Measurements from ENCODE around the gene CERCAM. TPM values are rescaled to one million over a fixed set of nuclear protein-coding genes. Genes with fewer than 3 reads are reported as not detected.

Gene CERCAM
- total and polyA plus RNA-seq, 2 donors from 2014 or later, result 19.7 to 25.5 TPM

DNA sequence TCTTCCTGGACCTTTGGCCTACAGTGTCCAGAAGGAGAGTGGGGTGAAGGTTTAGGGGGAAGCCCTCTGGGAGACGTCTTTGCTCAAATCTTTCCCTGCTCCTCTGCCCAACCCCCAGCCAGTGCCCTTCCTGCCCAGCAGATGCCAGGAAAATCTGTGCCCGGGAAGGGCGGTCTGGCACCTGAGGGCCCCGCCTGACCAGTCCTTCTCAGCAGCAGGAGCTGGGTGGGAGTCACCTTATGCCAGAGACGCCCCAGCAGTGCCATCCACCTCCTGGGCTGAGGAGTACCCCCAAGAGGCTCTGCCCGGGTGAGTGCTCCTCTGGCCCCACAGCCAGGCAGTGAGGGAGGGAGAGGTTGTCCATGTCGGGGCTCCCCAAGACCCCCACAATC, 14.9 kb upstream of the CERCAM start:
- no peaks in the 10 kb centered on the region for H3K4me1 ChIP-seq (ENCODE audit: control insufficient read depth in 2 of 3, insufficient read depth in 2 of 3, low read depth in 1 of 3, low read length in 3 of 3)

DNA sequence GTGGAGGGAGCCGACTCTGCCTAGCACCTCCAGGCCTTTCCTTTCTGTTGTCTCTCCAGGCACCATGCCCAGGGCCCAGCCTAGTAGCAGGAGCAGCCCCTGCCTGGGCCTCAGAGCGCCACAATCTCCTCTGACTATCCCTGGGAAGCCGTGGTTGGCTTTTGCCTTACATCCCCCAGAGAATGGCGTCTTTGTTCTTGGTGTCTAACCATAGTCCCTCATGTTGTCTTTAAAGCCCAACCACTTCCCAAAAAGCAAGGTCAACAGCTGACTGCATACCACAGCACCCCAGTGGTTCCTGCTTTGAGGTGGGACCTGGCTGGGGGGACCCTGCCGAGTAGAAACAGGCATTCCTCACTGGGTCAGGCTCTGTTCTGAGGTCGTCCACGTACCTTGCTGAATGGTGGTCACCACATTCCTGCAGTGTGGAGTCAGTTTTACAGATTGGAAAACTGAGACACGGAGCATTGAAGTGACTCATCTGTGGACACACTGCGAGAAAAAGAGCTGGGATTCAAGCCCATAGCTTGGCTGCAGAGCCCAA, 13.7 kb upstream of the CERCAM start:
- Histone ChIP-seq H3K27me3 (ENCODE audit: control insufficient read depth, insufficient read depth, low read length) (no peaks in the 10 kb centered on the region), H3K4me1 (ENCODE audit: control insufficient read depth in 2 of 3, insufficient read depth in 2 of 3, low read depth in 1 of 3, low read length in 3 of 3) (no peaks in the 10 kb centered on the region), H3K9me3 (ENCODE audit: control insufficient read depth in 2 of 3, insufficient read depth in 1 of 3, low read length in 3 of 3) (no peaks in the 10 kb centered on the region), H3K4me3 (ENCODE audit: low read length in 3 of 3) (no peak overlapping the region), H3K9ac (ENCODE audit: low read length in 3 of 3) (no peak overlapping the region), H3K27ac (ENCODE audit: low read depth in 2 of 2, low read length in 2 of 2) (no peak overlapping the region), H3K36me3 (ENCODE audit: control insufficient read depth in 2 of 3, insufficient read depth in 3 of 3, low read length in 3 of 3) (no peaks in the 10 kb centered on the region)
- intact Hi-C loops (cut with DNase I), result no loop called here
- TF ChIP-seq, protein P1, sequence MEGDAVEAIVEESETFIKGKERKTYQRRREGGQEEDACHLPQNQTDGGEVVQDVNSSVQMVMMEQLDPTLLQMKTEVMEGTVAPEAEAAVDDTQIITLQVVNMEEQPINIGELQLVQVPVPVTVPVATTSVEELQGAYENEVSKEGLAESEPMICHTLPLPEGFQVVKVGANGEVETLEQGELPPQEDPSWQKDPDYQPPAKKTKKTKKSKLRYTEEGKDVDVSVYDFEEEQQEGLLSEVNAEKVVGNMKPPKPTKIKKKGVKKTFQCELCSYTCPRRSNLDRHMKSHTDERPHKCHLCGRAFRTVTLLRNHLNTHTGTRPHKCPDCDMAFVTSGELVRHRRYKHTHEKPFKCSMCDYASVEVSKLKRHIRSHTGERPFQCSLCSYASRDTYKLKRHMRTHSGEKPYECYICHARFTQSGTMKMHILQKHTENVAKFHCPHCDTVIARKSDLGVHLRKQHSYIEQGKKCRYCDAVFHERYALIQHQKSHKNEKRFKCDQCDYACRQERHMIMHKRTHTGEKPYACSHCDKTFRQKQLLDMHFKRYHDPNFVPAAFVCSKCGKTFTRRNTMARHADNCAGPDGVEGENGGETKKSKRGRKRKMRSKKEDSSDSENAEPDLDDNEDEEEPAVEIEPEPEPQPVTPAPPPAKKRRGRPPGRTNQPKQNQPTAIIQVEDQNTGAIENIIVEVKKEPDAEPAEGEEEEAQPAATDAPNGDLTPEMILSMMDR (IDR thresholded peaks at IDR 0.05; ENCODE audit: borderline replicate concordance, extremely low read depth, insufficient read depth), result no peak
- no peak for DNase-seq
- FAIRE-seq, result no peak

More for the DNA sequence above, 14.9 kb upstream of the CERCAM start:
- TF ChIP-seq, protein P1 (IDR thresholded peaks at IDR 0.05; ENCODE audit: borderline replicate concordance, extremely low read depth, insufficient read depth), result no peak
- Histone ChIP-seq H3K27me3 (ENCODE audit: control insufficient read depth, insufficient read depth, low read length) (no peaks in the 10 kb centered on the region), H3K4me3 (ENCODE audit: low read length in 3 of 3) (no peak overlapping the region), H3K9me3 (ENCODE audit: control insufficient read depth in 2 of 3, insufficient read depth in 1 of 3, low read length in 3 of 3) (no peaks in the 10 kb centered on the region), H3K9ac (ENCODE audit: low read length in 3 of 3) (no peak overlapping the region), H3K27ac (ENCODE audit: low read depth in 2 of 2, low read length in 2 of 2) (no peak overlapping the region), H3K36me3 (ENCODE audit: control insufficient read depth in 2 of 3, insufficient read depth in 3 of 3, low read length in 3 of 3) (no peaks in the 10 kb centered on the region)
- DNase-seq, result no peak
- no peak for FAIRE-seq
- intact Hi-C loops (cut with DNase I), result no loop called here

DNA sequence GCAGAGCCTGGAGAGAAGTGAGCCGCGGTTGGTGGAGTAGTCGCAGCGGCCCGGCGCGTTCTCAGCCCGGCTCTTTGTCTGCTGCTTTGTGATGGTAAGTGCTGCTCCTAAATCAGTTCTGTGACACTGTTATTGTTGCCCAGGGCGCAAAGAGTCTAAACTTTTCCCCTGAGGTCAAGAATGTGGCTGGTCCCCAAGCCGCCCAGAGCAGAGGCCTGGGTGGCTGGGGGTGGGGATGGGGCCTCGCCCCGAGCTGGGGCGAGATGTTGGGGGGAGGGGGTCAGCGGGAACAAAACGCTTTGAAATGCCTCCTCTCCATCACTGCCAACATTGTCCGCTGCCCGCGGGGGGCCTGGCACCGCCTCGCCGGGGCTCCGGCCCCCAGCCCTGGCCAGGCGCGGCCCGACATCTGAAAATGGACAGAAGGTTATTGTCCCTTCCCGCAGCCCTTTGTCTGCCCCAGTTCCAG, 11.7 kb upstream of the CERCAM start:
- DNase-seq (peak in 3 of 5 donors; percentile 33 to 51 (median 49)), FAIRE-seq (no peak)
- no peaks in the 10 kb centered on the region for H3K4me1 ChIP-seq (ENCODE audit: control insufficient read depth in 2 of 3, insufficient read depth in 2 of 3, low read depth in 1 of 3, low read length in 3 of 3)
- intact Hi-C loops (cut with DNase I), result no loop called here
- H3K9ac ChIP-seq (ENCODE audit: low read length in 3 of 3), result no peak overlapping the region
- H3K4me3 ChIP-seq (ENCODE audit: low read length in 3 of 3), result no peak overlapping the region
- TF ChIP-seq, protein P1 (IDR thresholded peaks at IDR 0.05; ENCODE audit: borderline replicate concordance, extremely low read depth, insufficient read depth), result no peak
- H3K36me3 ChIP-seq (ENCODE audit: control insufficient read depth in 2 of 3, insufficient read depth in 3 of 3, low read length in 3 of 3), result no peaks in the 10 kb centered on the region
- H3K9me3 ChIP-seq (ENCODE audit: control insufficient read depth in 2 of 3, insufficient read depth in 1 of 3, low read length in 3 of 3), result no peaks in the 10 kb centered on the region
- no peaks in the 10 kb centered on the region for H3K27me3 ChIP-seq (ENCODE audit: control insufficient read depth, insufficient read depth, low read length)
- H3K27ac ChIP-seq (ENCODE audit: low read depth in 2 of 2, low read length in 2 of 2), result no peak overlapping the region

DNA sequence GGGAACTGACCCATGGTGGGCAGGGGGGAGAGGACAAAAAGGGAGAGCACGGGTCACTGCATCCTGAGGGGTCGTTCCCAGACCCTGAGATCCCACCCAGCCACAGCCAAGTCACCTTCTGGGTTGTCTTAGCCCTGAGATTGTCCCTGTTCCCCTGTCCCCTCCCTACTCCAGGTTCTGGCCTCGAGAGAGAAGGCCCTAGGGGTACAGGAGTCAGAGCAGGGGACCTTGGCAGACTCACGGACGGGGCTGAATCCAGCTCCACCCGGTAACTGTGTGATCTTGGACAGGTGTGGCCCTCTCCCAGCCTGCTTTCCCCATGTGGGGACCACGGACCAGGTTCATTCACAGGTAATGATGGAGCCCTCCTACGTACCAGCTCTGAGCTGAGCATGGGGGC, 11.2 kb upstream of the CERCAM start:
- DNase-seq, result no peak
- intact Hi-C loops (cut with DNase I), result no loop called here

More for the DNA sequence above, 11.2 kb upstream of the CERCAM start:
- Histone ChIP-seq H3K27ac (ENCODE audit: low read depth in 2 of 2, low read length in 2 of 2) (no peak overlapping the region), H3K9ac (ENCODE audit: low read length in 3 of 3) (no peak overlapping the region), H3K4me1 (ENCODE audit: control insufficient read depth in 2 of 3, insufficient read depth in 2 of 3, low read depth in 1 of 3, low read length in 3 of 3) (no peaks in the 10 kb centered on the region), H3K9me3 (ENCODE audit: control insufficient read depth in 2 of 3, insufficient read depth in 1 of 3, low read length in 3 of 3) (no peaks in the 10 kb centered on the region), H3K27me3 (ENCODE audit: control insufficient read depth, insufficient read depth, low read length) (no peaks in the 10 kb centered on the region), H3K36me3 (ENCODE audit: control insufficient read depth in 2 of 3, insufficient read depth in 3 of 3, low read length in 3 of 3) (no peaks in the 10 kb centered on the region), H3K4me3 (ENCODE audit: low read length in 3 of 3) (no peak overlapping the region)
- no peak for FAIRE-seq
- TF ChIP-seq, protein P1 (IDR thresholded peaks at IDR 0.05; ENCODE audit: borderline replicate concordance, extremely low read depth, insufficient read depth), result no peak

Data from kidney (tissue), 14 donors.